K562 (cell line): ENCODE results near the gene INSIG1. TPM values are rescaled to one million over a fixed set of nuclear protein-coding genes. Genes with fewer than 3 reads are reported as not detected.
A peak's percentile ranks its signal among the peaks of the same experiment; 100 is the strongest.

Experiments
- ATAC-seq: fragments of 200-7000 bp; cut with Tn5 transposase; 3 replicates; pipeline ENCODE4 v1.9.1; 2020; ENCODE audit warnings: moderate library complexity
- BruUV-seq: library from RNA; stranded (reverse); fragments of 400-500 nt; replicated peaks from 2 replicates; lab custom pipeline; 2021; lab: Mats Ljungman, UMichigan
- CTCF ChIA-PET: fragments of 300-600 bp; formaldehyde crosslinking; extraction: SDS; loops from one replicate; lab custom pipeline; 2021; ENCODE audit warnings: low intra/inter-chr PET ratio; lab: Yijun Ruan, JAX
- POLR2A ChIA-PET: fragments of 300-600, 350-650 bp; sonication (Branson Sonifier 250); formaldehyde crosslinking; extraction: SDS; loops from one replicate; lab custom pipeline; 2021; ENCODE audit warnings: antibody characterized with exemption, inconsistent platforms; lab: Yijun Ruan, JAX
- DNase-seq, 4 experiments: peaks; one replicate each; pipeline versions ENCODE4 v3.0.0 to v3.0.0-alpha.2; 2011 to 2018; ENCODE audit warnings: low spot score in 3 of 4, mixed read lengths in 3 of 4; ENCODE audit errors: extremely low read depth in 1 of 4
- FAIRE-seq: peaks from 2 replicates; lab custom pipeline; 2011; peaks lifted over from hg19 to GRCh38; lab: Jason Lieb, UNC
- H2AFZ ChIP-seq: 2 replicates; pipeline ENCODE4 v1.6.0; 2011; ENCODE audit warnings: low read depth, low read length, control low read depth, inconsistent platforms
- H3K27ac ChIP-seq: fragments of 200-600 bp; 3 replicates; pipeline ENCODE4 v1.8.0; 2011; ENCODE audit warnings: low read depth, mild to moderate bottlenecking, control low read depth, inconsistent platforms, low read length, moderate library complexity, mixed read lengths; ENCODE audit errors: extremely low read depth
- H3K27me3 ChIP-seq, 2 experiments: fragments of 300-600 bp in 1 of 2; 2 replicates in 1 of 2; 3 replicates in 1 of 2; pipeline versions ENCODE4 v1.6.0 to v1.8.0; 2011; ENCODE audit warnings: inconsistent platforms in 2 of 2, low read length in 2 of 2, mild to moderate bottlenecking in 1 of 2, mixed read lengths in 1 of 2, moderate library complexity in 1 of 2; ENCODE audit not compliant: control insufficient read depth in 2 of 2, insufficient read depth in 2 of 2
- H3K36me3 ChIP-seq: fragments of 300-600 bp; 3 replicates; pipeline ENCODE4 v1.8.0; 2011; ENCODE audit warnings: mild to moderate bottlenecking, low read length, inconsistent platforms; ENCODE audit not compliant: control insufficient read depth, insufficient read depth
- H3K4me1 ChIP-seq, 2 experiments: fragments of 200-600 bp in 1 of 2; replicated peaks in 1 of 2; 2 replicates in 1 of 2; 3 replicates in 1 of 2; pipeline versions ENCODE4 v1.5.1 to v1.8.0; 2011; ENCODE audit warnings: inconsistent platforms in 2 of 2, low read length in 2 of 2, mild to moderate bottlenecking in 1 of 2, mixed read lengths in 1 of 2, moderate library complexity in 1 of 2; ENCODE audit not compliant: control insufficient read depth in 2 of 2, insufficient read depth in 2 of 2
- H3K4me2 ChIP-seq: 2 replicates; pipeline ENCODE4 v1.6.1; 2011; ENCODE audit warnings: low read length, control low read depth, inconsistent platforms, mixed read lengths; ENCODE audit not compliant: insufficient read depth
- H3K4me3 ChIP-seq: fragments of 200-600 bp; sonication (generic), shearing (Covaris generic); 2 replicates; pipeline ENCODE4 v1.5.1; 2016; ENCODE audit warnings: control low read depth, inconsistent platforms
- H3K79me2 ChIP-seq: fragments of 200-600 bp; 3 replicates; pipeline ENCODE4 v1.8.0; 2011; ENCODE audit warnings: low read length, inconsistent platforms; ENCODE audit not compliant: control insufficient read depth, insufficient read depth
- H3K9ac ChIP-seq, 2 experiments: 2 replicates each; pipeline versions ENCODE4 v1.6.0 to v1.6.1; 2011; ENCODE audit warnings: low read depth in 2 of 2, low read length in 2 of 2, control low read depth in 1 of 2, inconsistent platforms in 1 of 2, mild to moderate bottlenecking in 1 of 2, mixed read lengths in 1 of 2; ENCODE audit not compliant: insufficient read depth in 1 of 2
- H3K9me1 ChIP-seq: one replicate; pipeline ENCODE4 v1.6.0; 2011; ENCODE audit warnings: inconsistent platforms, mild to moderate bottlenecking, low read length, moderate library complexity; ENCODE audit not compliant: control insufficient read depth, insufficient read depth
- H3K9me3 ChIP-seq: replicated peaks from 2 replicates; pipeline ENCODE4 v1.5.1; 2011; ENCODE audit warnings: low read depth, low read length, inconsistent platforms; ENCODE audit not compliant: control insufficient read depth, insufficient read depth
- H4K20me1 ChIP-seq: replicated peaks from 2 replicates; pipeline ENCODE4 v1.6.1; 2011; ENCODE audit warnings: low read length, inconsistent platforms, mixed read lengths; ENCODE audit not compliant: control insufficient read depth, insufficient read depth
- CEBPG ChIP-seq, 3 experiments: fragments of 200-800 bp in 1 of 3; sonication (Bioruptor generic) in 1 of 3; sonication (generic) in 1 of 3; formaldehyde crosslinking in 1 of 3; IDR thresholded peaks in 2 of 3; conservative IDR thresholded peaks in 1 of 3; 2 replicates each; pipeline versions ENCODE4 v1.6.1 to v1.8.0; 2016 to 2022; ENCODE audit warnings: missing compliant biosample characterization in 2 of 3, missing genetic modification characterization in 2 of 3, mild to moderate bottlenecking in 1 of 3, missing genetic modification reagents in 1 of 3
- ESRRA ChIP-seq: fragments of 450-650 bp; IDR thresholded peaks from 2 replicates; pipeline ENCODE4 v1.6.1; 2014; ENCODE audit warnings: low read depth, mild to moderate bottlenecking, moderate library complexity, borderline replicate concordance
- HNRNPH1 ChIP-seq: fragments of 200-400 bp; formaldehyde crosslinking; optimal IDR thresholded peaks from 2 replicates; pipeline ENCODE3; 2017; ENCODE audit warnings: low read depth, mild to moderate bottlenecking, low read length, moderate library complexity
- ZNF780A ChIP-seq: fragments of 250-450 bp; sonication (Bioruptor Pico); IDR thresholded peaks from 2 replicates; pipeline ENCODE4 v1.5.0; 2021; ENCODE audit warnings: mild to moderate bottlenecking
- WGBS: fragments of 100-300 bp; shearing (Covaris generic); methylation state at CpG from one replicate; pipeline ENCODE4 v1.1.6; 2016; ENCODE audit warnings: low coverage, mixed read lengths; ENCODE audit not compliant: insufficient coverage; ENCODE audit errors: missing lambda C conversion rate; 5-methylcytosine and 5-hydroxymethylcytosine counted together
- in situ Hi-C: fragments of 300-500 bp; cut with MboI; formaldehyde crosslinking; loops from 4 replicates; pipeline ENCODE4 v1.15.0; 2018; ENCODE audit warnings: inconsistent platforms, mixed read lengths
- intact Hi-C: fragments of 100-400 bp; cut with micrococcal nuclease; formaldehyde crosslinking; loops from 2 replicates; pipeline ENCODE4 v1.14.2; 2022
- polyA plus RNA-seq, 8 experiments: library from polyadenylated mRNA; depleted of rRNA in 4 of 8; stranded (reverse) in 5 of 8; unstranded in 3 of 8; fragments of >200 nt; fragmentation: Nextera tagmentation in 2 of 8; fragmentation: Illumina TruSeq in 1 of 8; extraction: Ambion mirVana in 2 of 8; extraction: Trizol in 1 of 8; gene quantifications; 2 replicates each; pipeline versions ENCODE4 v1.2.1 to v1.2.3, GENCODE V29; 2011 to 2014; ENCODE audit warnings: inconsistent platforms in 1 of 8, missing spikeins in 1 of 8
- total RNA-seq, 7 experiments: library from RNA; depleted of rRNA in 6 of 7; stranded (reverse); fragments of >200 nt in 6 of 7; fragmentation: Illumina TruSeq in 2 of 7; extraction: Trizol in 2 of 7; gene quantifications; 2 replicates each; pipeline versions ENCODE4 v1.2.1 to v1.2.3, GENCODE V29; 2011 to 2021; ENCODE audit warnings: low replicate concordance in 1 of 7
- TF ChIP-seq, protein P1 (sequence below): sonication (generic); formaldehyde crosslinking; IDR thresholded peaks from 2 replicates; pipeline ENCODE4 v1.4.0; 2020; ENCODE audit warnings: mild to moderate bottlenecking, missing genetic modification reagents
- TF ChIP-seq, protein P2 (sequence below): fragments of 450-650 bp; IDR thresholded peaks from 2 replicates; pipeline ENCODE4 v1.7.1; 2018; ENCODE audit warnings: mild to moderate bottlenecking, low read depth; ENCODE audit not compliant: partially characterized antibody
- TF ChIP-seq, protein P3 (sequence below): fragments of 450-650 bp; IDR thresholded peaks from one replicate; pipeline ENCODE4 v1.6.1; 2018; ENCODE audit warnings: mild to moderate bottlenecking, moderate library complexity; ENCODE audit not compliant: partially characterized antibody
- TF ChIP-seq, protein P4 (sequence below), 3 experiments: fragments of 200-800 bp in 1 of 3; fragments of 250-450 bp in 1 of 3; fragments of 450-650 bp in 1 of 3; sonication (Bioruptor Pico) in 1 of 3; sonication (Bioruptor generic) in 1 of 3; formaldehyde crosslinking in 1 of 3; IDR thresholded peaks; 2 replicates each; pipeline versions ENCODE4 v1.6.1 to v1.8.0; 2016 to 2022; ENCODE audit warnings: mild to moderate bottlenecking in 2 of 3, missing genetic modification characterization in 2 of 3, missing compliant biosample characterization in 1 of 3, moderate library complexity in 1 of 3

INSIG1 gene
- total and polyA plus RNA-seq, 9 of the 15 experiments (the other 6 are each of a cell fraction or from before 2014, with no cell fraction given) = 57.1 to 787 (median 238) TPM

DNA sequence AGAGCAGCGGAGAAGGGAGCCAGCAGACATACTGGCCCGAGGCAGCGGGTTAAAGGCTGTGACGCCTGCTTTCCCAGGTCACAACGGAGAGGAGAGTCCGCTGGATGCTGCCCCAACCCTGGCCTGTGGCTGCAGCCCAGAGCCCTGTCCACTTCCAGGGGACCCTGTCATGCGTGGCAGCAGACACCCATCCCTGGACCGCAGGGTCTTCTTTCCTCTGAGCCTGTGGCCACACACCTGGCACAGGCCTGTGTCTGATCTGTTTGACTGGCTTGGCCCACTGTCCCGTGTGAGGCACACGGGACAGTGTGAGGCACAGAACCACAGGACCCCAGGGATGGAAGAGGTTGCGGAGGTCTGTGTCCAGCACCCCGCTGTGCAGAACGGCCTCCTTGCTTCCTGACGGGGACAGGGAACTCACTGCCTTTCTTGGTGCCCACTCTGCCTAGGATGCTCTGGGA, 42.4 kb downstream of the INSIG1 start (continued):
- TF ChIP-seq, protein P1, sequence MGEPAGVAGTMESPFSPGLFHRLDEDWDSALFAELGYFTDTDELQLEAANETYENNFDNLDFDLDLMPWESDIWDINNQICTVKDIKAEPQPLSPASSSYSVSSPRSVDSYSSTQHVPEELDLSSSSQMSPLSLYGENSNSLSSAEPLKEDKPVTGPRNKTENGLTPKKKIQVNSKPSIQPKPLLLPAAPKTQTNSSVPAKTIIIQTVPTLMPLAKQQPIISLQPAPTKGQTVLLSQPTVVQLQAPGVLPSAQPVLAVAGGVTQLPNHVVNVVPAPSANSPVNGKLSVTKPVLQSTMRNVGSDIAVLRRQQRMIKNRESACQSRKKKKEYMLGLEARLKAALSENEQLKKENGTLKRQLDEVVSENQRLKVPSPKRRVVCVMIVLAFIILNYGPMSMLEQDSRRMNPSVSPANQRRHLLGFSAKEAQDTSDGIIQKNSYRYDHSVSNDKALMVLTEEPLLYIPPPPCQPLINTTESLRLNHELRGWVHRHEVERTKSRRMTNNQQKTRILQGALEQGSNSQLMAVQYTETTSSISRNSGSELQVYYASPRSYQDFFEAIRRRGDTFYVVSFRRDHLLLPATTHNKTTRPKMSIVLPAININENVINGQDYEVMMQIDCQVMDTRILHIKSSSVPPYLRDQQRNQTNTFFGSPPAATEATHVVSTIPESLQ (CRISPR knock-in tag) = no peak
- TF ChIP-seq, protein P2, sequence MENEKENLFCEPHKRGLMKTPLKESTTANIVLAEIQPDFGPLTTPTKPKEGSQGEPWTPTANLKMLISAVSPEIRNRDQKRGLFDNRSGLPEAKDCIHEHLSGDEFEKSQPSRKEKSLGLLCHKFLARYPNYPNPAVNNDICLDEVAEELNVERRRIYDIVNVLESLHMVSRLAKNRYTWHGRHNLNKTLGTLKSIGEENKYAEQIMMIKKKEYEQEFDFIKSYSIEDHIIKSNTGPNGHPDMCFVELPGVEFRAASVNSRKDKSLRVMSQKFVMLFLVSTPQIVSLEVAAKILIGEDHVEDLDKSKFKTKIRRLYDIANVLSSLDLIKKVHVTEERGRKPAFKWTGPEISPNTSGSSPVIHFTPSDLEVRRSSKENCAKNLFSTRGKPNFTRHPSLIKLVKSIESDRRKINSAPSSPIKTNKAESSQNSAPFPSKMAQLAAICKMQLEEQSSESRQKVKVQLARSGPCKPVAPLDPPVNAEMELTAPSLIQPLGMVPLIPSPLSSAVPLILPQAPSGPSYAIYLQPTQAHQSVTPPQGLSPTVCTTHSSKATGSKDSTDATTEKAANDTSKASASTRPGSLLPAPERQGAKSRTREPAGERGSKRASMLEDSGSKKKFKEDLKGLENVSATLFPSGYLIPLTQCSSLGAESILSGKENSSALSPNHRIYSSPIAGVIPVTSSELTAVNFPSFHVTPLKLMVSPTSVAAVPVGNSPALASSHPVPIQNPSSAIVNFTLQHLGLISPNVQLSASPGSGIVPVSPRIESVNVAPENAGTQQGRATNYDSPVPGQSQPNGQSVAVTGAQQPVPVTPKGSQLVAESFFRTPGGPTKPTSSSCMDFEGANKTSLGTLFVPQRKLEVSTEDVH = no peak
- TF ChIP-seq, all 486 proteins: peak for 1

DNA sequence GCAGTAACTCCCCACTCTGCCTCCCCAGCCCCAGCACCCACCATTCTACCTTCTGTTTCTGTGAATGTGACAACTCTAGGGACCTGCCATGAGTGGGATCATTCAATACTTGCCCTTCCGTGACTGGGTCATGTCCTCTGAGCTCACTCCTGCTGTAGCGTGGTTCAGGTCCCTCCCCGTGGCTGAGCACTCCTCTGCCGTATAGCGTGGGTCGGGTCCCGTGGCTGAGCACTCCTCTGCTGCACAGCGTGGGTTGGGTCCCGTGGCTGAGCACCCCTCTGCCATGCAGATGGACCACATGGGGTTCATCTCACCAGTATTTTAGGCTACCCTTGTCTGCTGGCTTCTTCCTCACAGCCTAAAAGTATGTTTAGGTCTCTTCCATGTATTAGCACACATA, 43.0 kb downstream of the INSIG1 start:
- no peaks in the 10 kb centered on the region for H3K9me1 ChIP-seq
- no peaks in the 10 kb centered on the region for H3K36me3 ChIP-seq
- H3K4me1 ChIP-seq = peaks cover 0 to 25% of the 10 kb centered on the region in 2 experiments; a peak in 3 of 5 replicates
- no peak for FAIRE-seq
- H3K79me2 ChIP-seq = no peaks in the 10 kb centered on the region
- H2AFZ ChIP-seq = no peak overlapping the region
- intact Hi-C loops = loop anchor here (5.0 kb wide), 1 partner anchor 83 kb away; no protein-coding TSS in a partner anchor
- POLR2A ChIA-PET = no interaction called here
- in situ Hi-C loops = loop anchor here (5.0 kb wide), 2 partner anchors 153 to 413 kb away; no protein-coding TSS in a partner anchor
- DNase-seq = no peak
- peak overlapping the region in 1 of 2 experiments; percentile 26; a peak in 1 of 4 replicates for H3K9ac ChIP-seq
- CTCF ChIA-PET = no interaction called here
- no peak for ATAC-seq
- no TSS peak for BruUV-seq
- peaks cover 69 to 82% of the 10 kb centered on the region in 2 experiments for H3K27me3 ChIP-seq
- H3K4me3 ChIP-seq = no peak overlapping the region
- no peak overlapping the region for H3K4me2 ChIP-seq
- no peaks in the 10 kb centered on the region for H3K9me3 ChIP-seq
- H3K27ac ChIP-seq = no peak overlapping the region
- 0 out of 2 replicates have a peak, but pooled peaks cover 5% of the 10 kb centered on the region for H4K20me1 ChIP-seq
- WGBS = 2% methylated on average over 9 of the region's 9 CpGs
- TF ChIP-seq ZNF780A (CRISPR knock-in tag) (no peak), CEBPG (CRISPR knock-in tag; IDR thresholded peaks at IDR 0.05) (no peak), CEBPG (tag; conservative IDR thresholded peaks at IDR 0.05 in 1 of 2, IDR thresholded peaks at IDR 0.05 in 1 of 2) (no peak), ESRRA (no peak), HNRNPH1 (no peak)
- TF ChIP-seq, protein P3, sequence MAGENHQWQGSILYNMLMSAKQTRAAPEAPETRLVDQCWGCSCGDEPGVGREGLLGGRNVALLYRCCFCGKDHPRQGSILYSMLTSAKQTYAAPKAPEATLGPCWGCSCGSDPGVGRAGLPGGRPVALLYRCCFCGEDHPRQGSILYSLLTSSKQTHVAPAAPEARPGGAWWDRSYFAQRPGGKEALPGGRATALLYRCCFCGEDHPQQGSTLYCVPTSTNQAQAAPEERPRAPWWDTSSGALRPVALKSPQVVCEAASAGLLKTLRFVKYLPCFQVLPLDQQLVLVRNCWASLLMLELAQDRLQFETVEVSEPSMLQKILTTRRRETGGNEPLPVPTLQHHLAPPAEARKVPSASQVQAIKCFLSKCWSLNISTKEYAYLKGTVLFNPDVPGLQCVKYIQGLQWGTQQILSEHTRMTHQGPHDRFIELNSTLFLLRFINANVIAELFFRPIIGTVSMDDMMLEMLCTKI = no peak
- TF ChIP-seq, protein P4, sequence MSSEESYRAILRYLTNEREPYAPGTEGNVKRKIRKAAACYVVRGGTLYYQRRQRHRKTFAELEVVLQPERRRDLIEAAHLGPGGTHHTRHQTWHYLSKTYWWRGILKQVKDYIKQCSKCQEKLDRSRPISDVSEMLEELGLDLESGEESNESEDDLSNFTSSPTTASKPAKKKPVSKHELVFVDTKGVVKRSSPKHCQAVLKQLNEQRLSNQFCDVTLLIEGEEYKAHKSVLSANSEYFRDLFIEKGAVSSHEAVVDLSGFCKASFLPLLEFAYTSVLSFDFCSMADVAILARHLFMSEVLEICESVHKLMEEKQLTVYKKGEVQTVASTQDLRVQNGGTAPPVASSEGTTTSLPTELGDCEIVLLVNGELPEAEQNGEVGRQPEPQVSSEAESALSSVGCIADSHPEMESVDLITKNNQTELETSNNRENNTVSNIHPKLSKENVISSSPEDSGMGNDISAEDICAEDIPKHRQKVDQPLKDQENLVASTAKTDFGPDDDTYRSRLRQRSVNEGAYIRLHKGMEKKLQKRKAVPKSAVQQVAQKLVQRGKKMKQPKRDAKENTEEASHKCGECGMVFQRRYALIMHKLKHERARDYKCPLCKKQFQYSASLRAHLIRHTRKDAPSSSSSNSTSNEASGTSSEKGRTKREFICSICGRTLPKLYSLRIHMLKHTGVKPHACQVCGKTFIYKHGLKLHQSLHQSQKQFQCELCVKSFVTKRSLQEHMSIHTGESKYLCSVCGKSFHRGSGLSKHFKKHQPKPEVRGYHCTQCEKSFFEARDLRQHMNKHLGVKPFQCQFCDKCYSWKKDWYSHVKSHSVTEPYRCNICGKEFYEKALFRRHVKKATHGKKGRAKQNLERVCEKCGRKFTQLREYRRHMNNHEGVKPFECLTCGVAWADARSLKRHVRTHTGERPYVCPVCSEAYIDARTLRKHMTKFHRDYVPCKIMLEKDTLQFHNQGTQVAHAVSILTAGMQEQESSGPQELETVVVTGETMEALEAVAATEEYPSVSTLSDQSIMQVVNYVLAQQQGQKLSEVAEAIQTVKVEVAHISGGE (CRISPR knock-in tag; IDR thresholded peaks at IDR 0.05) = no peak
